ENCODE measurements around the gene DYRK1B.

Gene DYRK1B

GRCh38 chr19:39838569-39838968 is 4.6 kb upstream of the DYRK1B start:
- Histone ChIP-seq H3K4me3 (no peak overlapping the region), H3K27me3 (no peaks in the 10 kb centered on the region)
- intact Hi-C loops (cut with DNase I; ENCODE audit: low total_unique reads) = no loop called here

DNA sequence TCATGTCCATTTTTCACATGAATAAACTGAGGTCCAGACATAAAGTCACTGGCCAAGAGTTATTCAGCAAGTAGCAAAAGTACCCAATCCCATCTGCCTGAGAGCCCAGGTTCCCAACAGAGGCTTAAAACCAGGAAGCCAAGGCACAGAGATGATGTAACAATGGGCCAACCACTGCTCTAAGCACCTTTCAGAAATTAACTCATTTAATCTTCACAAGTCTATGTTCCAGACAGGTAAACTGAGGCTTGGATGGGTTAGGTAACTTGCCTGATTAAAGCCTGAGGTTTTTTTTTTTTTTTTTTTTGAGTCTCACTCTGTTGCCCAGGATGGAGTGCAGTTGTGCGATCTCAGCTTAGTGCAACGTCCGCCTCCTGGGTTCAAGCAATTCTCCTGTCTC is 4.0 kb upstream of the DYRK1B start:
- Histone ChIP-seq H3K27me3 (no peaks in the 10 kb centered on the region), H3K4me1 (peaks cover 0 to 28% (median 11%) of the 10 kb centered on the region in 4 donors), H3K27ac (no peak overlapping the region), H3K36me3 (peaks cover 33 to 57% (median 52%) of the 10 kb centered on the region in 3 donors), H3K9me3 (no peaks in the 10 kb centered on the region), H3K4me3 (no peak overlapping the region)
- intact Hi-C loops (cut with DNase I; ENCODE audit: low total_unique reads) = no loop called here
- DNase-seq = no peak
- TF ChIP-seq, protein P1, sequence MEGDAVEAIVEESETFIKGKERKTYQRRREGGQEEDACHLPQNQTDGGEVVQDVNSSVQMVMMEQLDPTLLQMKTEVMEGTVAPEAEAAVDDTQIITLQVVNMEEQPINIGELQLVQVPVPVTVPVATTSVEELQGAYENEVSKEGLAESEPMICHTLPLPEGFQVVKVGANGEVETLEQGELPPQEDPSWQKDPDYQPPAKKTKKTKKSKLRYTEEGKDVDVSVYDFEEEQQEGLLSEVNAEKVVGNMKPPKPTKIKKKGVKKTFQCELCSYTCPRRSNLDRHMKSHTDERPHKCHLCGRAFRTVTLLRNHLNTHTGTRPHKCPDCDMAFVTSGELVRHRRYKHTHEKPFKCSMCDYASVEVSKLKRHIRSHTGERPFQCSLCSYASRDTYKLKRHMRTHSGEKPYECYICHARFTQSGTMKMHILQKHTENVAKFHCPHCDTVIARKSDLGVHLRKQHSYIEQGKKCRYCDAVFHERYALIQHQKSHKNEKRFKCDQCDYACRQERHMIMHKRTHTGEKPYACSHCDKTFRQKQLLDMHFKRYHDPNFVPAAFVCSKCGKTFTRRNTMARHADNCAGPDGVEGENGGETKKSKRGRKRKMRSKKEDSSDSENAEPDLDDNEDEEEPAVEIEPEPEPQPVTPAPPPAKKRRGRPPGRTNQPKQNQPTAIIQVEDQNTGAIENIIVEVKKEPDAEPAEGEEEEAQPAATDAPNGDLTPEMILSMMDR (IDR thresholded peaks at IDR 0.05) = no peak

More at GRCh38 chr19:39838569-39838968, 4.6 kb upstream of the DYRK1B start:
- Histone ChIP-seq H3K9me3 (no peaks in the 10 kb centered on the region), H3K36me3 (peaks cover 33 to 57% (median 52%) of the 10 kb centered on the region in 3 donors), H3K27ac (no peak overlapping the region), H3K4me1 (peaks cover 0 to 31% (median 9%) of the 10 kb centered on the region in 4 donors)
- no peak for DNase-seq
- TF ChIP-seq, protein P1 (IDR thresholded peaks at IDR 0.05) = no peak

DNA sequence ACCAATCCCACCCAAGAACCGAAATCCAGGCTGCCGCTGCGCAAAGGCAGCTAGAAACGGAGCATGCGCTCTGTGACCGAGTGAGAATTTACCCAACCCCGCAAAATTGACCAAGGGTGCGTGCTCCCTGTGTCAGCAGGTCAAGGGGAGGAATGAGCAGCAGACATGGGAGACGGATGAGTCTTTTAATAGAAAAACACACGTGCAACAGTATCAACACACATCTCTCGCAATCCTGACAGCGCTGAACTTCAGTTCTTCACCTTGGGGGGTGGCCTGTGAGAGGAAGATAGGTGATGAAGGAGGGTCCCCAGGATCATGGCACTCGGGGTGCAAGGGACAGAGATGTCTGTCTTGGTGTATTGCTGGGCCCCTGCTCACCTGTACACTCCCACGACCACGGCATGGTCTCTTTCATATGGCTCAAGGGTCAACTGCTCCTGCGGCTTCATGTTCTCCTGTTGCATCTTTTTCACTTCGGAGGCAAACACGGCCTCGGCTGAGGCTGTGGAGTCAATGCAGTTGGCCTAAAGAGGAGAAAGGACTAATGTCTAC is 402 bp upstream of the DYRK1B start:
- peak overlapping the region; percentile 91 to 92 for H3K27ac ChIP-seq
- H3K4me3 ChIP-seq = peak overlapping the region; percentile 88 to 90
- H3K27me3 ChIP-seq = no peaks in the 10 kb centered on the region
- TF ChIP-seq, protein P1 (IDR thresholded peaks at IDR 0.05) = no peak
- H3K36me3 ChIP-seq = peaks cover 45 to 73% (median 62%) of the 10 kb centered on the region in 3 donors
- intact Hi-C loops (cut with DNase I; ENCODE audit: low total_unique reads) = no loop called here
- peaks cover 0 to 21% (median 18%) of the 10 kb centered on the region in 4 donors for H3K4me1 ChIP-seq
- no peaks in the 10 kb centered on the region for H3K9me3 ChIP-seq
- DNase-seq = no peak

DNA sequence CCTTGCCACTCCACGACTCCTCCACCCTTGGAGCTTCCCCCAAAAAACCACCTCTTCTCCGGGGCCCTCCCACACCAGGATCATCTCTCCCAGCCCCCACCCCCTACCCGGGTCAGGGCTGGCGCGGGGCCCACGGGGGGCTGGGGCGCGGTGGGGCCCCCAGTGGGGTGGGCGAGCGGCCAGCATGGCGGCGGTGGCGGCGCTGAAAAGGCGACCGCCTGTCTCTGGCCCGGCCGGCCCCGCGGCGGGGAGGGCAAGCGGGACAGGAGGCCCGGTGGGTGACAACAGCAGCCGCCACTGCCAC is 850 bp downstream of the DYRK1B start:
- Histone ChIP-seq H3K36me3 (peaks cover 43 to 73% (median 56%) of the 10 kb centered on the region in 3 donors), H3K27me3 (no peaks in the 10 kb centered on the region), H3K4me1 (peaks cover 0 to 21% (median 18%) of the 10 kb centered on the region in 4 donors), H3K27ac (peak overlapping the region; percentile 91 to 92), H3K4me3 (peak overlapping the region; percentile 88 to 90), H3K9me3 (no peaks in the 10 kb centered on the region)
- intact Hi-C loops (cut with DNase I; ENCODE audit: low total_unique reads) = no loop called here
- DNase-seq = no peak
- TF ChIP-seq, protein P1 (IDR thresholded peaks at IDR 0.05) = no peak

DNA sequence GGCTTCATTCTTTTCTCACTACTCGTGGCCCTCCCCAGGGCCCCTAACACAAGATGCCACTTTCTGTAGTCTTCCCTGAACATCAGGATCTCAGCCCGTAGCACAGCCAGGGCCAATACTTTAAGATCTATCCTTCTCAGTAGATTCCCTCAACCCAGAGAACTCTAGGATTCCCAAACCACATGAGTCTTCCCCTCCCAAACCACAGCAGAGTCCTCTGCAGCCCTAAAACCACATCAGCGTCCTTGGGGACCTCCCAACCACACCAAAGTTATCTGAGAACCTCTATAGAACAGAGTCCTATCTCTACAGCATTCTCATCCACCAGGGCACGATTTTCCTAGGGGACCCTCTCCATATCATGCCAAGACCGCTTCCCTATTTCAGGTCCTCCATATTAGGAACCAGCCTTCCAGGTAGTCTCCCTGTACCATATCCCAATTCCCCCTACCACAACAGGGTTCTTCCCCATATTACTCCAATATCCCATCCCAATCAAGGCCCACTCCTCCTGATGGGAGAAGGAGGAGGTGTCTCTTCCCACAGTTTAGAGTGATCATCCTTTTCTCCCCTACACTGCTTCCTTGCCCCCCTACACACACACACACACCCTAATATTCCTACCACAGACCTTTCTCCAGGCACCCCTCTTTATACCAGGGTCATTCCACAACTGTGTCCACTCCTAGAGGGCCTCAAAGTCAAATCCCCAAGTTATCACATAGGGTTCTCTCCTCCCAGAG is 1.4 kb downstream of the DYRK1B start:
- TF ChIP-seq, protein P1 (IDR thresholded peaks at IDR 0.05) = no peak
- Histone ChIP-seq H3K9me3 (no peaks in the 10 kb centered on the region), H3K4me3 (peak overlapping the region; percentile 88 to 90), H3K36me3 (peaks cover 39 to 73% (median 56%) of the 10 kb centered on the region in 3 donors), H3K4me1 (peaks cover 0 to 21% (median 18%) of the 10 kb centered on the region in 4 donors), H3K27me3 (no peaks in the 10 kb centered on the region), H3K27ac (peak overlapping the region; percentile 91 to 92)
- intact Hi-C loops (cut with DNase I; ENCODE audit: low total_unique reads) = no loop called here
- DNase-seq = no peak
